ENCODE data around the gene BUB1B. TPM values are rescaled to one million over a fixed set of nuclear protein-coding genes. Genes with fewer than 3 reads are reported as not detected.
A peak's percentile ranks its signal among the peaks of the same experiment; 100 is the strongest.
"Not testable (repeated sequence)": the region's sequence is repeated elsewhere in the genome, so short reads cannot be mapped to it uniquely, and the experiment has no call there.

Gene BUB1B
- total RNA-seq: 1.4 TPM

- DNase-seq (ENCODE audit: low spot score): peak; percentile 95
These were observed at the start of gene BUB1B for GRCh38 chr15:40160689-40161688. Gene BUB1B, plus strand, starts transcription at chr15:40161069. Its CDS starts 152 bp downstream, at chr15:40161221.

- no peak for DNase-seq (ENCODE audit: low spot score)
These were observed 49.0 kb upstream of the BUB1B start for GRCh38 chr15:40111888-40112287.

GRCh38 chr15:40112789-40113188 is 48.1 kb upstream of the BUB1B start:
- DNase-seq (ENCODE audit: low spot score): no peak

- DNase-seq (ENCODE audit: low spot score): no peak
These were observed 46.7 kb upstream of the BUB1B start for GRCh38 chr15:40114218-40114617.

GRCh38 chr15:40115106-40115505 is 45.8 kb upstream of the BUB1B start:
- DNase-seq (ENCODE audit: low spot score): not testable (repeated sequence)

GRCh38 chr15:40115670-40116093 is 45.2 kb upstream of the BUB1B start:
- DNase-seq (ENCODE audit: low spot score): peak; percentile 60

- DNase-seq (ENCODE audit: low spot score): no peak
These were observed 42.4 kb upstream of the BUB1B start for GRCh38 chr15:40118473-40118872.

- DNase-seq (ENCODE audit: low spot score): no peak
These were observed 38.8 kb upstream of the BUB1B start for GRCh38 chr15:40121911-40122638.

- DNase-seq (ENCODE audit: low spot score): not testable (repeated sequence)
These were observed 37.9 kb upstream of the BUB1B start for GRCh38 chr15:40122989-40123388.

GRCh38 chr15:40123863-40124262 is 37.0 kb upstream of the BUB1B start:
- DNase-seq (ENCODE audit: low spot score): not testable (repeated sequence)

- not testable (repeated sequence) for DNase-seq (ENCODE audit: low spot score)
These were observed 36.5 kb upstream of the BUB1B start for GRCh38 chr15:40124333-40124732.

- DNase-seq (ENCODE audit: low spot score): not testable (repeated sequence)
These were observed 36.0 kb upstream of the BUB1B start for GRCh38 chr15:40124807-40125285.

- no peak for DNase-seq (ENCODE audit: low spot score)
These were observed 34.9 kb upstream of the BUB1B start for GRCh38 chr15:40125950-40126349.

GRCh38 chr15:40128766-40129660 is 31.9 kb upstream of the BUB1B start:
- no peak for DNase-seq (ENCODE audit: low spot score)

- no peak for DNase-seq (ENCODE audit: low spot score)
These were observed 30.8 kb upstream of the BUB1B start for GRCh38 chr15:40130118-40130517.

GRCh38 chr15:40130799-40131502 is 29.9 kb upstream of the BUB1B start:
- DNase-seq (ENCODE audit: low spot score): no peak

GRCh38 chr15:40133544-40133943 is 27.3 kb upstream of the BUB1B start:
- no peak for DNase-seq (ENCODE audit: low spot score)

- no peak for DNase-seq (ENCODE audit: low spot score)
These were observed 26.0 kb upstream of the BUB1B start for GRCh38 chr15:40134885-40135284.

GRCh38 chr15:40135846-40136450 is 24.9 kb upstream of the BUB1B start:
- not testable (repeated sequence) for DNase-seq (ENCODE audit: low spot score)
